Measurements from ENCODE around the gene CUBN.

DNA sequence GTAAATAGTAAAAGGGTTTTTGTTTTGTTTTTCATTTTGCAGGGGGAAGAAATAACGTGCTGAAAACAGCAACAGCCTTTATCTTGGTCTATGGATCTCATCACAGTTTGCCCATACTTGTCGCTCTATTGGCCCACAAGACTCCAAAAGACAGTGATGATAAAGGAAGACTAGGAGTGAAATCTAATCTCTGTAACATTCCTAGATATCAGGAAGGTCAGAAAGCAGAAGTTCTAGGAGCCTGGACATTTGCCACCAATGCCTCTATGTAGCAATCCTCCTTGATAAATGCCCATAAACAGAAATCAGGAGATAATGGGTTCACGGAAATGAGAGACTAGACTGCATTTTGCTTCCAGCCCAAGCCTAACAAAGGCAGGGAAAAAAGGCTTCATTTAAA lies 8.9 kb downstream of the CUBN start:
- TF ChIP-seq CHD2 (IDR thresholded peaks at IDR 0.05; ENCODE audit: low read length, partially characterized antibody) (no peak), CEBPB (IDR thresholded peaks at IDR 0.05) (no peak), KDM5A (IDR thresholded peaks at IDR 0.05) (no peak), ZNF302 (CRISPR knock-in tag; IDR thresholded peaks at IDR 0.05) (no peak), POLR2A (IDR thresholded peaks at IDR 0.05; ENCODE audit: low read length) (no peak)
- TF ChIP-seq, protein P1, sequence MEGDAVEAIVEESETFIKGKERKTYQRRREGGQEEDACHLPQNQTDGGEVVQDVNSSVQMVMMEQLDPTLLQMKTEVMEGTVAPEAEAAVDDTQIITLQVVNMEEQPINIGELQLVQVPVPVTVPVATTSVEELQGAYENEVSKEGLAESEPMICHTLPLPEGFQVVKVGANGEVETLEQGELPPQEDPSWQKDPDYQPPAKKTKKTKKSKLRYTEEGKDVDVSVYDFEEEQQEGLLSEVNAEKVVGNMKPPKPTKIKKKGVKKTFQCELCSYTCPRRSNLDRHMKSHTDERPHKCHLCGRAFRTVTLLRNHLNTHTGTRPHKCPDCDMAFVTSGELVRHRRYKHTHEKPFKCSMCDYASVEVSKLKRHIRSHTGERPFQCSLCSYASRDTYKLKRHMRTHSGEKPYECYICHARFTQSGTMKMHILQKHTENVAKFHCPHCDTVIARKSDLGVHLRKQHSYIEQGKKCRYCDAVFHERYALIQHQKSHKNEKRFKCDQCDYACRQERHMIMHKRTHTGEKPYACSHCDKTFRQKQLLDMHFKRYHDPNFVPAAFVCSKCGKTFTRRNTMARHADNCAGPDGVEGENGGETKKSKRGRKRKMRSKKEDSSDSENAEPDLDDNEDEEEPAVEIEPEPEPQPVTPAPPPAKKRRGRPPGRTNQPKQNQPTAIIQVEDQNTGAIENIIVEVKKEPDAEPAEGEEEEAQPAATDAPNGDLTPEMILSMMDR (IDR thresholded peaks at IDR 0.05): no peak
- TF ChIP-seq, protein P2, sequence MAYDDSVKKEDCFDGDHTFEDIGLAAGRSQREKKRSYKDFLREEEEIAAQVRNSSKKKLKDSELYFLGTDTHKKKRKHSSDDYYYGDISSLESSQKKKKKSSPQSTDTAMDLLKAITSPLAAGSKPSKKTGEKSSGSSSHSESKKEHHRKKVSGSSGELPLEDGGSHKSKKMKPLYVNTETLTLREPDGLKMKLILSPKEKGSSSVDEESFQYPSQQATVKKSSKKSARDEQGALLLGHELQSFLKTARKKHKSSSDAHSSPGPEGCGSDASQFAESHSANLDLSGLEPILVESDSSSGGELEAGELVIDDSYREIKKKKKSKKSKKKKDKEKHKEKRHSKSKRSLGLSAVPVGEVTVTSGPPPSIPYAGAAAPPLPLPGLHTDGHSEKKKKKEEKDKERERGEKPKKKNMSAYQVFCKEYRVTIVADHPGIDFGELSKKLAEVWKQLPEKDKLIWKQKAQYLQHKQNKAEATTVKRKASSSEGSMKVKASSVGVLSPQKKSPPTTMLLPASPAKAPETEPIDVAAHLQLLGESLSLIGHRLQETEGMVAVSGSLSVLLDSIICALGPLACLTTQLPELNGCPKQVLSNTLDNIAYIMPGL (CRISPR knock-in tag; IDR thresholded peaks at IDR 0.05; ENCODE audit: borderline replicate concordance): no peak
